OCI-LY3 (cell line): ENCODE measurements around the gene GRIN2A.

Experiments
- EZH2phosphoT487 ChIP-seq: fragments of 200-600 bp; shearing (Covaris generic); IDR thresholded peaks from 2 replicates; pipeline ENCODE4 v1.6.1; 2018; ENCODE audit warnings: antibody characterized with exemption, mixed run types, low read depth
- TF ChIP-seq, protein P1 (sequence below): fragments of 200-600, 300-600 bp; sonication (generic); IDR thresholded peaks from 2 replicates; pipeline ENCODE4 v1.5.1; 2014; ENCODE audit warnings: antibody characterized with exemption, low read length, low read depth

DNA sequence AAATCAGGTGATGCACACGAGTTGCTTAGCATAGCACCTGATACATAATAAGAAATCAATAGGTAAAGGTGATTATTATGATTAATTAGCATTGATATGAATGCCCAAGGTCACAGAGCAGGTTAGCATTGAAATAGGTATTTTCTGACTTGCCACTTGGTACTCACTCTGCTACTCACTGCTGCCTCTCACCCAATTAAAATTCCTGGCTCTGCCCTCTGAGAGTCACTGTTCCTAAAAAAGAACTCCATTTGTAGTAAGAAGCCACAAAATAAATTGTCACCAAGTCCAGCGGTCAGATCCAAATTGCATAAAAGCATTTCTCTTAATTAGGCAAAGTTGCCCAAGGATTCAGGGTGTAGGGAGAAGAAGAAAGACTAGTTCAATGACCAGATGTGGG, 8.9 kb upstream of the GRIN2A start:
- TF ChIP-seq, protein P1, sequence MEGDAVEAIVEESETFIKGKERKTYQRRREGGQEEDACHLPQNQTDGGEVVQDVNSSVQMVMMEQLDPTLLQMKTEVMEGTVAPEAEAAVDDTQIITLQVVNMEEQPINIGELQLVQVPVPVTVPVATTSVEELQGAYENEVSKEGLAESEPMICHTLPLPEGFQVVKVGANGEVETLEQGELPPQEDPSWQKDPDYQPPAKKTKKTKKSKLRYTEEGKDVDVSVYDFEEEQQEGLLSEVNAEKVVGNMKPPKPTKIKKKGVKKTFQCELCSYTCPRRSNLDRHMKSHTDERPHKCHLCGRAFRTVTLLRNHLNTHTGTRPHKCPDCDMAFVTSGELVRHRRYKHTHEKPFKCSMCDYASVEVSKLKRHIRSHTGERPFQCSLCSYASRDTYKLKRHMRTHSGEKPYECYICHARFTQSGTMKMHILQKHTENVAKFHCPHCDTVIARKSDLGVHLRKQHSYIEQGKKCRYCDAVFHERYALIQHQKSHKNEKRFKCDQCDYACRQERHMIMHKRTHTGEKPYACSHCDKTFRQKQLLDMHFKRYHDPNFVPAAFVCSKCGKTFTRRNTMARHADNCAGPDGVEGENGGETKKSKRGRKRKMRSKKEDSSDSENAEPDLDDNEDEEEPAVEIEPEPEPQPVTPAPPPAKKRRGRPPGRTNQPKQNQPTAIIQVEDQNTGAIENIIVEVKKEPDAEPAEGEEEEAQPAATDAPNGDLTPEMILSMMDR, result no peak
- no peak for TF ChIP-seq EZH2phosphoT487
